Endothelial cell of umbilical vein (primary cell): Measurements from ENCODE around the gene S100A9. TPM values are rescaled to one million over a fixed set of nuclear protein-coding genes. Genes with fewer than 3 reads are reported as not detected.
"Not testable (repeated sequence)": the region's sequence is repeated elsewhere in the genome, so short reads cannot be mapped to it uniquely, and the experiment has no call there.

Experiments
- BruUV-seq: library from RNA; stranded (reverse); fragments of 400-500 nt; replicated peaks from 2 replicates; lab custom pipeline; 2021; lab: Mats Ljungman, UMichigan
- CTCF ChIA-PET: fragments of 300-600, 350-600 bp; sonication (Branson Sonifier 250); formaldehyde crosslinking; loops from one replicate; lab custom pipeline; 2021; ENCODE audit warnings: antibody characterized with exemption, inconsistent platforms; lab: Charles Lee
- POLR2A ChIA-PET: fragments of 300-600, 350-600 bp; sonication (Branson Sonifier 250); formaldehyde crosslinking; loops from one replicate; lab custom pipeline; 2021; ENCODE audit warnings: antibody characterized with exemption, inconsistent platforms; lab: Charles Lee
- DNase-seq: peaks from one replicate; pipeline ENCODE4 v3.0.0-alpha.2; 2011; ENCODE audit warnings: low read depth, low spot score
- FAIRE-seq: peaks from 2 replicates; lab custom pipeline; 2011; peaks lifted over from hg19 to GRCh38; lab: Jason Lieb, UNC
- H2AFZ ChIP-seq: 2 replicates; pipeline ENCODE4 v1.6.0; 2012; ENCODE audit warnings: low read depth, low read length, control low read depth, inconsistent platforms
- H3K27ac ChIP-seq: 2 replicates; pipeline ENCODE4 v1.5.1; 2011; ENCODE audit warnings: low read depth, mild to moderate bottlenecking, control low read depth, low read length, moderate library complexity; ENCODE audit not compliant: insufficient read depth
- H3K27me3 ChIP-seq, 2 experiments: 2 replicates each; pipeline versions ENCODE4 v1.6.0 to v1.6.1; 2011; ENCODE audit warnings: low read length in 2 of 2, mixed read lengths in 1 of 2; ENCODE audit not compliant: control insufficient read depth in 2 of 2, insufficient read depth in 2 of 2
- H3K36me3 ChIP-seq, 2 experiments: 2 replicates in 1 of 2; 3 replicates in 1 of 2; pipeline ENCODE4 v1.5.1; 2011; ENCODE audit warnings: low read length in 2 of 2, mild to moderate bottlenecking in 1 of 2, moderate library complexity in 1 of 2; ENCODE audit not compliant: control insufficient read depth in 2 of 2, insufficient read depth in 2 of 2; ENCODE audit errors: extremely low read depth in 1 of 2
- H3K4me1 ChIP-seq: 3 replicates; pipeline ENCODE4 v1.5.1; 2011; ENCODE audit warnings: mild to moderate bottlenecking, low read length; ENCODE audit not compliant: control insufficient read depth, insufficient read depth; ENCODE audit errors: extremely low read depth
- H3K4me2 ChIP-seq: 2 replicates; pipeline ENCODE4 v1.6.1; 2011; ENCODE audit warnings: low read length, control low read depth, mixed read lengths; ENCODE audit not compliant: insufficient read depth
- H3K4me3 ChIP-seq, 3 experiments: fragments of 200-600 bp in 1 of 3; sonication (generic), shearing (Covaris generic) in 1 of 3; replicated peaks in 1 of 3; 2 replicates each; pipeline ENCODE4 v1.5.1; 2011 to 2016; ENCODE audit warnings: control low read depth in 3 of 3, low read length in 3 of 3, mild to moderate bottlenecking in 2 of 3, inconsistent platforms in 1 of 3, low read depth in 1 of 3, moderate library complexity in 1 of 3; ENCODE audit not compliant: insufficient read depth in 1 of 3
- H3K79me2 ChIP-seq: 2 replicates; pipeline ENCODE4 v1.6.0; 2012; ENCODE audit warnings: low read length, inconsistent platforms; ENCODE audit not compliant: control insufficient read depth, insufficient read depth
- H3K9ac ChIP-seq: replicated peaks from 2 replicates; pipeline ENCODE3; 2011; ENCODE audit warnings: low read length, control low read depth; ENCODE audit not compliant: insufficient read depth; ENCODE audit errors: extremely low read depth
- H3K9me1 ChIP-seq: replicated peaks from 3 replicates; pipeline ENCODE4 v1.6.0; 2011; ENCODE audit warnings: mild to moderate bottlenecking, low read length; ENCODE audit not compliant: control insufficient read depth, insufficient read depth; ENCODE audit errors: extremely low read depth
- H3K9me3 ChIP-seq: replicated peaks from 2 replicates; pipeline ENCODE4 v1.5.1; 2012; ENCODE audit warnings: low read length, inconsistent platforms; ENCODE audit not compliant: control insufficient read depth, insufficient read depth
- H4K20me1 ChIP-seq: replicated peaks from 2 replicates; pipeline ENCODE3; 2011; ENCODE audit warnings: mild to moderate bottlenecking, low read length; ENCODE audit not compliant: control insufficient read depth, insufficient read depth; ENCODE audit errors: extremely low read depth
- EZH2 ChIP-seq: IDR thresholded peaks from 2 replicates; pipeline ENCODE4 v1.6.1; 2012; ENCODE audit warnings: borderline replicate concordance, low read depth, mild to moderate bottlenecking, moderate library complexity, low read length, inconsistent platforms; ENCODE audit not compliant: severe bottlenecking
- FOS ChIP-seq: IDR thresholded peaks from 2 replicates; pipeline ENCODE4 v1.6.1; 2011; ENCODE audit warnings: mild to moderate bottlenecking, low read length, moderate library complexity, borderline replicate concordance; ENCODE audit not compliant: insufficient read depth
- GATA2 ChIP-seq: IDR thresholded peaks from 2 replicates; pipeline ENCODE4 v1.7.0; 2011; ENCODE audit warnings: low read depth, mild to moderate bottlenecking, moderate library complexity, mixed read lengths, low read length; ENCODE audit not compliant: insufficient read length, insufficient read depth
- JUN ChIP-seq: IDR thresholded peaks from 2 replicates; pipeline ENCODE4 v1.6.1; 2011; ENCODE audit warnings: borderline replicate concordance, low read depth; ENCODE audit not compliant: insufficient read length, insufficient read depth
- MAX ChIP-seq: IDR thresholded peaks from 2 replicates; pipeline ENCODE4 v1.6.1; 2011; ENCODE audit not compliant: insufficient read depth, insufficient read length
- MYC ChIP-seq: IDR thresholded peaks from one replicate; pipeline ENCODE4 v1.6.1; 2011; ENCODE audit warnings: mild to moderate bottlenecking, low read depth, low read length
- POLR2A ChIP-seq: IDR thresholded peaks from 2 replicates; pipeline ENCODE4 v1.6.1; 2012; ENCODE audit warnings: low read depth, mild to moderate bottlenecking, control low read depth, low read length
- POLR2AphosphoS5 ChIP-seq: IDR thresholded peaks from 2 replicates; pipeline ENCODE4 v1.6.1; 2012; ENCODE audit warnings: low read depth, mild to moderate bottlenecking, control low read depth, low read length, moderate library complexity; ENCODE audit not compliant: insufficient read depth
- dilution Hi-C: fragments of 300-500 bp; cut with MboI; formaldehyde crosslinking; loops from one replicate; pipeline ENCODE4 v1.15.0; 2019; ENCODE audit warnings: low sequenced_read_pairs; ENCODE audit not compliant: extremely low pct_ligation_motif_present
- intact Hi-C: fragments of 100-400 bp; cut with micrococcal nuclease; formaldehyde crosslinking; loops from one replicate; pipeline ENCODE4 v1.10.0; 2022
- polyA plus RNA-seq, 4 experiments: library from polyadenylated mRNA; depleted of rRNA in 3 of 4; stranded (reverse) in 3 of 4; unstranded in 1 of 4; fragments of >200 nt; gene quantifications; 2 replicates each; pipeline versions ENCODE4 v1.2.1 to v1.2.3, GENCODE V29; 2011 to 2012; ENCODE audit warnings: missing spikeins in 1 of 4
- total RNA-seq: library from RNA; stranded (reverse); gene quantifications from 2 replicates; pipeline ENCODE4 v1.2.3, GENCODE V29; 2021
- TF ChIP-seq, protein P1 (sequence below), 2 donors: IDR thresholded peaks; 1 replicate in 1 of 2; 2 replicates in 1 of 2; pipeline ENCODE4 v1.5.1; 2011; ENCODE audit warnings: low read length in 2 of 2, mild to moderate bottlenecking in 2 of 2, moderate library complexity in 2 of 2, control low read depth in 1 of 2, inconsistent platforms in 1 of 2, low read depth in 1 of 2; ENCODE audit not compliant: insufficient read depth in 1 of 2; ENCODE audit errors: extremely low read depth in 1 of 2

S100A9 gene
- total and polyA plus RNA-seq, 2 donors (not counting 3 experiments of a cell fraction or from before 2014, with no cell fraction given) = not detected

DNA sequence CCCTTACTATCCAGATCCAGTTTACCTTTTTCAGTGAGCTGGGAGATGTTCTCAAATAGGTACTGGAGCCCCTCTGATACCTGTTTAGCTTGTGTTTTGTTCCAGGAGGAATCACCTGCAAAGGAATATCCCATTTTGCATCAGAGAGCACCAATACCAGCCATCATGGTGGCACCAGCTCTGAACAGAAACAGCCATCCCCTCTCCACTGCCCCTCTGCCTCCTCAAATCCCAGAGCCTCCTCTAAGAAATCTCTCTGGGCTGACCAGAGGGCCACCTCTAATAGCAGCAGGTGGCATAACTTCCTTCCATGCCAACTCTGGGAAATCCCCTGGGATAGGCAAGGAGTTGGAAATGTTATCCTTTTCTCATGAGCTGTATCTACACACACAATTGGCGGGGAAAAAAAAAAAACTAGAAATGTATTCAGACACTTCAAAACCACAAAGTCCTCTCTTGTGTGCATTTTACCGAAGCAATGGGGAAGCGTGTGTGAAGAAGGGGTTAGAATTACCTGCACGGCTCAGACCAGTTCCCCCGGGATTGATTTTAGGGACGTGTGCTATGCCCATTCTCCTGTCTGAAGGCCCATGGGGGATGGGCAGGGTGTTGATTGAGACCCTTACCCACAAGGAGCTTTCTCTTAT lies 11.5 kb upstream of the S100A9 start:
- Histone ChIP-seq H3K36me3 (no peaks in the 10 kb centered on the region), H3K79me2 (no peaks in the 10 kb centered on the region), H2AFZ (no peak overlapping the region), H3K27me3 (peaks cover 2 to 3% of the 10 kb centered on the region in 2 experiments), H3K27ac (no peak overlapping the region), H3K9ac (no peak overlapping the region), H3K4me1 (no peaks in the 10 kb centered on the region), H3K9me3 (no peaks in the 10 kb centered on the region), H3K4me3 (no peak overlapping the region), H4K20me1 (no peaks in the 10 kb centered on the region), H3K4me2 (no peak overlapping the region), H3K9me1 (no peaks in the 10 kb centered on the region)
- no TSS peak for BruUV-seq
- POLR2A ChIA-PET = interaction anchor here (0.6 kb wide), 1 partner anchor 231 kb away, joined by 3 read pairs; no protein-coding TSS in a partner anchor
- TF ChIP-seq MYC = no peak
- TF ChIP-seq FOS = no peak
- TF ChIP-seq GATA2 = no peak
- TF ChIP-seq POLR2A = no peak
- no peak for TF ChIP-seq MAX
- no peak for TF ChIP-seq EZH2
- no peak for TF ChIP-seq POLR2AphosphoS5
- TF ChIP-seq, protein P1, sequence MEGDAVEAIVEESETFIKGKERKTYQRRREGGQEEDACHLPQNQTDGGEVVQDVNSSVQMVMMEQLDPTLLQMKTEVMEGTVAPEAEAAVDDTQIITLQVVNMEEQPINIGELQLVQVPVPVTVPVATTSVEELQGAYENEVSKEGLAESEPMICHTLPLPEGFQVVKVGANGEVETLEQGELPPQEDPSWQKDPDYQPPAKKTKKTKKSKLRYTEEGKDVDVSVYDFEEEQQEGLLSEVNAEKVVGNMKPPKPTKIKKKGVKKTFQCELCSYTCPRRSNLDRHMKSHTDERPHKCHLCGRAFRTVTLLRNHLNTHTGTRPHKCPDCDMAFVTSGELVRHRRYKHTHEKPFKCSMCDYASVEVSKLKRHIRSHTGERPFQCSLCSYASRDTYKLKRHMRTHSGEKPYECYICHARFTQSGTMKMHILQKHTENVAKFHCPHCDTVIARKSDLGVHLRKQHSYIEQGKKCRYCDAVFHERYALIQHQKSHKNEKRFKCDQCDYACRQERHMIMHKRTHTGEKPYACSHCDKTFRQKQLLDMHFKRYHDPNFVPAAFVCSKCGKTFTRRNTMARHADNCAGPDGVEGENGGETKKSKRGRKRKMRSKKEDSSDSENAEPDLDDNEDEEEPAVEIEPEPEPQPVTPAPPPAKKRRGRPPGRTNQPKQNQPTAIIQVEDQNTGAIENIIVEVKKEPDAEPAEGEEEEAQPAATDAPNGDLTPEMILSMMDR (IDR thresholded peaks at IDR 0.05; ENCODE audit: extremely low read depth in 1 of 2, insufficient read depth in 1 of 2, low read depth in 1 of 2, low read length in 2 of 2) = no peak
- no peak for TF ChIP-seq JUN
- DNase-seq = no peak
- dilution Hi-C loops = no loop called here
- CTCF ChIA-PET = interaction anchor here (1.2 to 1.5 kb wide), 2 partner anchors 148 to 149 kb away, joined by 4 to 5 read pairs; no protein-coding TSS in a partner anchor
- FAIRE-seq = no peak
- intact Hi-C loops = no loop called here

- FAIRE-seq, H3K79me2 ChIP-seq, DNase-seq, H3K9ac ChIP-seq, H2AFZ ChIP-seq, H3K4me1 ChIP-seq, H3K4me2 ChIP-seq, POLR2A ChIA-PET, dilution Hi-C loops, intact Hi-C loops, H3K27me3 ChIP-seq, BruUV-seq, H3K27ac ChIP-seq, H4K20me1 ChIP-seq, H3K36me3 ChIP-seq, H3K9me3 ChIP-seq, H3K4me3 ChIP-seq, H3K9me1 ChIP-seq: not testable (repeated sequence)
- CTCF ChIA-PET = interaction anchor here (1.2 kb wide), 1 partner anchor 148 kb away, joined by 4 read pairs; no protein-coding TSS in a partner anchor
Observed at GRCh38 chr1:153347049-153347448, 10.6 kb upstream of the S100A9 start.
